ENCODE data around the gene MCEMP1.
A peak's percentile ranks its signal among the peaks of the same experiment; 100 is the strongest.

The MCEMP1 gene

GRCh38 chr19:7676854-7677253 is at the start of gene MCEMP1:
Gene MCEMP1, plus strand, starts transcription at chr19:7677090. Its CDS starts 31 bp downstream, at chr19:7677121.
- DNase-seq (ENCODE audit: low read depth in 2 of 2), result no peak

GRCh38 chr19:7627166-7627565 is 49.7 kb upstream of the MCEMP1 start:
- DNase-seq (ENCODE audit: low read depth in 2 of 2), result no peak

- no peak for DNase-seq (ENCODE audit: low read depth in 2 of 2)
These were observed 48.1 kb upstream of the MCEMP1 start for GRCh38 chr19:7628589-7629311.

GRCh38 chr19:7629347-7630054 is 47.4 kb upstream of the MCEMP1 start, which contains the start of the genes PET100 and XAB2:
Gene PET100, plus strand, starts transcription at chr19:7629793. Its CDS starts 41 bp downstream, at chr19:7629834.
Gene XAB2, minus strand, starts transcription at chr19:7629545. Its CDS starts 18 bp downstream, at chr19:7629527.
- peak; percentile 90 to 94 for DNase-seq (ENCODE audit: low read depth in 2 of 2)

GRCh38 chr19:7631577-7631976 is 45.3 kb upstream of the MCEMP1 start:
- DNase-seq (ENCODE audit: low read depth in 2 of 2), result no peak

- no peak for DNase-seq (ENCODE audit: low read depth in 2 of 2)
These were observed 44.3 kb upstream of the MCEMP1 start for GRCh38 chr19:7632340-7633203.

GRCh38 chr19:7633698-7634097 is 43.2 kb upstream of the MCEMP1 start, which contains the start of gene PCP2:
Gene PCP2, minus strand, starts transcription at chr19:7633719. Its CDS starts 262 bp downstream, at chr19:7633457.
- DNase-seq (ENCODE audit: low read depth in 2 of 2), result no peak

GRCh38 chr19:7635670-7636069 is 41.2 kb upstream of the MCEMP1 start:
- no peak for DNase-seq (ENCODE audit: low read depth in 2 of 2)

- no peak for DNase-seq (ENCODE audit: low read depth in 2 of 2)
These were observed 40.6 kb upstream of the MCEMP1 start for GRCh38 chr19:7636317-7636690.

- DNase-seq (ENCODE audit: low read depth in 2 of 2), result peak; percentile 84 to 90
These were observed 40.1 kb upstream of the MCEMP1 start, which contains the start of gene STXBP2 for GRCh38 chr19:7636691-7637373. Gene STXBP2, plus strand, starts transcription at chr19:7637110. Its CDS starts 40 bp downstream, at chr19:7637150.

- no peak for DNase-seq (ENCODE audit: low read depth in 2 of 2)
These were observed 39.3 kb upstream of the MCEMP1 start for GRCh38 chr19:7637374-7638256.

GRCh38 chr19:7638802-7639465 is 38.0 kb upstream of the MCEMP1 start:
- DNase-seq (ENCODE audit: low read depth in 2 of 2), result no peak

- no peak for DNase-seq (ENCODE audit: low read depth in 2 of 2)
These were observed 37.0 kb upstream of the MCEMP1 start for GRCh38 chr19:7639863-7640348.

GRCh38 chr19:7640803-7641202 is 36.1 kb upstream of the MCEMP1 start:
- DNase-seq (ENCODE audit: low read depth in 2 of 2), result no peak

GRCh38 chr19:7641290-7642276 is 35.3 kb upstream of the MCEMP1 start:
- DNase-seq (ENCODE audit: low read depth in 2 of 2), result no peak

- no peak for DNase-seq (ENCODE audit: low read depth in 2 of 2)
These were observed 34.4 kb upstream of the MCEMP1 start for GRCh38 chr19:7642295-7643030.

GRCh38 chr19:7643031-7643415 is 33.9 kb upstream of the MCEMP1 start:
- DNase-seq (ENCODE audit: low read depth in 2 of 2), result no peak

All from stimulated activated CD4-positive, alpha-beta T cell treated with anti-CD3 and anti-CD28 coated beads, Interleukin-15, amount 100 ng/mL, for 48 hours (primary cell).